Stimulated activated CD4-positive, alpha-beta T cell treated with anti-CD3 and anti-CD28 coated beads, TNF-alpha, amount 100 ng/mL, for 24 hours (primary cell): Measurements from ENCODE around the gene AGXT2.
"Not testable (repeated sequence)": the region's sequence is repeated elsewhere in the genome, so short reads cannot be mapped to it uniquely, and the experiment has no call there.

ENCODE experiments used
- DNase-seq, 3 experiments: peaks; one replicate each; pipeline ENCODE4 v3.0.0-alpha.2; 2020; ENCODE audit warnings: low read depth in 3 of 3

AGXT2 gene

DNA sequence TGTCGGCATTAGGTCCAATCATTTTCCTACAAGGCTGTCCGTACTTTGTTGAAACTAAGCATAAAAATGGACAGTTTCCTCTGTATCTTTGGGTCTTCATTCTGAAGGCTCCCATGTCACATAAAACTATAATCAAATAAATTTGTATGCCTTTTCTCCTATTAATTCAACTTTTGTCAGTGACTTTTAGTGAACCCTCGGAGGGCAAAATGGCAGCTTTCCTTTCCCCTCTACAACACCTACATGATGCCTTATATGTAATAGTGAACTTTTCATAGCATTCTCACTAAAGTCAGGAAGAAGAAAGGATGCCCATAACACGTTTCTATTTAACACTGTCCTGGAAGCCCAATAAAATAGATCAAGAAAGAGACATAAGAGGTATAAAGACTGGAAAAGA lies 5.1 kb upstream of the AGXT2 start:
- DNase-seq: no peak

DNA sequence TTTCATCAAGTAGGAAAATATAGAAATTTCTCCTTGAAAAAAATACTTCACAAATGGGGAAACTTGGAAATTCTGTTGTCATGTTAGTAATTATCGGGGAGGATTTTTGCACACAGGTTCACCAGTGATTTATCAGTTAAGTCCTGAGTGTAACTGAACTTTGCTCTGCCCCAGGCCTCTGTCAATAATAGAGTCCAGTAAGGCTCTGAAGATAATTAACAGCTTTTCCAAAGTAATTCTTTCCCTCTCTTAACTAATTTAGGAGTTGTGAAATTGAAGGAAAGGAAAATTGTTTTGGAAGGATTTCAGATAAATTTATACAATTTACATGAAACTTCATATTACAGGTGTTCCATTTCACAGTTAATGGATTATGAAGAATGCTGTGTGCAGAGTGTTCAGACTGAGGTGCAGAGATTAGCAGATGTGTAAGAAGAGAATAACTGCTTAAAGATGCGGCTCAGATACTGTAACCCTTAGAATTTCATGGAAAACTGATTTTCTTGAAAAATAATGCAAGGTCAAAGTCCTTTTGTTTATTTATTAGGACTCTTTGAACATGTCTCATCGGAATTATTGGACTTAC lies 2.9 kb upstream of the AGXT2 start:
- DNase-seq: no peak

DNA sequence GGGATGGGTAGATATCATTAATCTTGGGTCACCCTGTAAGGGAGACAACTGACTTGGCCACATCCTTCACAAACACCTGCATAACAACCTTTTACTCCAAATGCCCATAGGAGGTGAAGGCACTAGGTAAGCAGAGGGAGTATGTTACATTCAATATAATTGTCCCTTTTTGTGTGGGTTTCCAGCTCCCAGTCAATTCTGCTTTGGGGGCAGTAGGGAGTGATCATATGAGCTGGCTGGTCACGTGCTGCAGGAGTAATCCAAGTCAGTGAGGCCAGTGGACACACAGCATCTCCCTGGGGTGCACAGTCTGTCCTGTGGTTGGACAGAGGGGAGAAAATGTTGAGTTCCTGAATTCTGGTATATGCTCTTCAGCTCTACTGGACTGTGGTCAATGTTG lies 1.2 kb upstream of the AGXT2 start:
- no peak for DNase-seq

DNA sequence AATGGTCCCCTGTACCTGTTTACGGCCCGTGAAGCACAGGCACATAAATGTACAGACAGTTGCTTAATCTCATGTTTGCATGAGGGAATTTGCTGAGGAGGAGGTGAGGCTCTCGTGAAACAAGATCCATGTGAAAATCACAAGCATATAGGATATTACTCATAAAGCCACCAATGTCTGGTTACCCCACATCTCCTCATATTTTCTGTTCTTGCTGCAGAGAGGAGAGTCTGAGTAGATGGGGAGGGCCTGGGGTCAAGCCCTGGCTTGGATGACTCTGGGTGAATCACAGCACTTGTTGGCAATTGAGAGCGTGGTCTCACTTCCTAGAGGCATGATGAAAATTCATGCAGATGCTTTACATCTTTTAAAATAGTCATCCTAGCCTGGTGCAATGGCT lies 975 bp downstream of the AGXT2 start:
- no peak for DNase-seq

DNA sequence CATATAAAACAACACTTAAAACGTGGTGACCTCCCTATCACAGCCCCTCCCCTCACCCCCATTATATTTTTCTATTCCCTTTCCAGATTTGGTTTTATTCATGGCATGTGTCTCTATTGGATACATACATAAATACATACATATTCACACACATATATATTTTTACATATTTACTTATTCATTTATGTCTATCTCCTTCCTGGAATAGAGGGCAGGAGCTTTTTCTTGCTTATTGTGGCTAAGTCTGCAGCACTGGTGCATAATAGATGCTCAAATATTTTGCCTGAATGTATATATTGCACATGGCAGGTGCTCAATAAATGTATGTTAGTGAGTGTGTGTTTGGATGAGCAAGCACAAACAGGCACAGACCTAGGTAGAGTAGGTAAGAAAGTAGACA lies 2.5 kb downstream of the AGXT2 start:
- DNase-seq: no peak

DNA sequence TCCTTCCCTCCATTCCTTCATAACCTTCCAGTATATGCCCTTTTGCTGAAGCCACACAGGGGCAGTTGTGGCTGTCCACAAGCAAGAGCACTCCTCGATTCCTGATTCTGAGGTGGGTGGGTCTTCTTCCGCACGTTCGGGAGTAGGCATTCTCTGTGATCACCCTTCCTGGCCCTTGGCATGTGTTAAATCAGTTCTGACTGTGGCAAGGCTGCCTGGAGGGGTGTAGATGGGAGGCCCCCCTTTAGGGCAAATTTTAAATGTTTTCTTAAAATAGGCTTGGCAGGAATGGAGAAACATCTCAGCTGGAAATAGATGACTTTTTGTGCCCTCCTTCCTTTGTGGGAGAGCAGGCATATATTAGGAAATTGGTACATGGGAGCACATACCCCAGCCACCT lies 3.1 kb downstream of the AGXT2 start:
- DNase-seq: no peak

DNA sequence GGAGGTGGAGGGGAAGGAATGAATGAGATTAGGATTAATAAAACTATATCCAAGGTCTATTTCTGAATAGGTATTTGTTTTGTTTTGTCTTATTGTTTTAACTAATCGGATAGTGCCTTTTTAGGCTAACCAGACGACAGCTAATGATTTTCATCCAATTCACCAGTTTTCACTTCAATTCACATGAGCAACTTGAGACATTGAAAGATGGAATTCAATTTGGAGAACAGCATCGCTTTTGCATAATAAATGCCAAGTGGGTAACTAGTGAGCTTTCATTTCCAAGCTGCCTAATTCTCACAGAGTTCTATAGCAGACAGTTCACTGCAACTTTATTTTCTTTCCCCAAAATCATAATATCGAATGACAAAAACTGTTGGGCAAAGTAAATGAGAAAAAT lies 5.0 kb downstream of the AGXT2 start:
- DNase-seq: no peak

DNA sequence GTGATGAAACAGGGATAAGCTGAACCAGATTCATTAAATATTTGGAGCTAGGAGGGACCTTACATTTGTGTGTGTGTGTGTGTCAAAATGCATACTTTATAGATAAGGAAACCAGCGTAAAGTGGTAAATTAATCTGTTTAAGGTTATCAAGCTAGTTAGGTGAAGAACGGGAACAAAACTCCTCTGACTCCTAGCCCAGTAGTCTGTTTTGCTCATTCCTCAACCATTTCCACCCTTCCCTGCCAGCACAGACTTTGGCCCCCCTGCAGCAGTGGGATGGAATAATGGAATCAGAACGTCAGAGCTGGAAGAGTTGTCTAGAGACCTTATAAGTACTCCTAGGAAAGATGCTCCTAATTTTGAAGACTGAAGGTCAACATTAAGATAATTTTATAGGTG lies 6.5 kb downstream of the AGXT2 start:
- no peak for DNase-seq

DNA sequence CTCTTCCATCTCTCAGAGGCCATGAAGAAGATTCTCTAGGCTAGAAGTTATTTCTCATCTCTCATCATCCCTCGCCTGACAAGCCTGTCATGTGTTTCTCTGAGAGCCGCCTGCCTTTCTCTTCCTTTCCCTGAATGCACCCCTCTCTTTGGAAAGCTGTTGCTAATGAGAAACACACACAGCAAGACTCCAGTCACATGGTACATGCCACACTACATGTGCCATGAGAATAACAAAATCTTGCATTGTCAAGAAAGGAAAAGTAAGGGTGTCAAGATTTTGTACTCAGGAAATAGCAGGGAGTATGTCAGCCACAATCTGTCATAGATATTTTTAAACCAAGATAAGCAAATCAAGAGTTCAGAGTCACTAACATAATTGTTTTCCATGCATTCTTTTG lies 8.9 kb downstream of the AGXT2 start:
- no peak for DNase-seq

DNA sequence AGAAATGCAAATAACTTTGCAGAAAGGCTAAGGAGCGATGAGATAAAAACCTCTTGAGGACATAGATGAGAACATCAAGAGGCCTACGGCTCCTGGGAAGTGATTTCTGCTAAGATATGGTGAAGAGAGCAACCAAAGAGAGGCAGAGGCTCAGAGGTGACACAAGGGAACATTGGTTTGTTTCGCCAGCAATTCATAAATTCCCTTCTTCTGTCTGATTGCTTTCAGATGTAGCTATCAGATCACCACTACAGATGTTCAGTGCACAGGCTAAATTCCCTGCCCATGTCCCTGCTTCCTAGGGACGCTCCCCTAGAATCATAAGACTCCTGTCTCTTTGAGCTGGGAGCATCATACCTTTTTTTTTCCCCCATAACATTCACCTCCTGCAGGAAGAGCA lies 11.2 kb downstream of the AGXT2 start:
- no peak for DNase-seq

DNA sequence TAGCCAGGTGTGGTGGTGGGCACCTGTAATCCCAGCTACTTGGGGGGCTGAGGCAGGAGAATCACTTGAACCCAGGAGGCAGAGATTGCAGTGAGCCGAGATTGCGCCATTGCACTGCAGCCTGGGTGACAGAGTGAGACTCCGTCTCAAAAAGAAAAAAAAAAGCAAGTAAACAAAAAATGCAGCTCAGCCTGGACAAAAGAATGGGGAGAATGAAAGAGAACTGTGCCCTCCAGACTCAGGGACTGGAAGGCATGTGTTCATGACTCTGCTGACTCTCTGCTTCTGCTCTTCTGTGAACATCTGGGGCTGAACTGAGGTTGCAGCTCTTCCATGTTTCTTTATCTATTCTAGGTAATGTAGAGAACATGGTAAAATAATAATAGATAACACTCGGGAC lies 11.8 kb downstream of the AGXT2 start:
- not testable (repeated sequence) for DNase-seq

DNA sequence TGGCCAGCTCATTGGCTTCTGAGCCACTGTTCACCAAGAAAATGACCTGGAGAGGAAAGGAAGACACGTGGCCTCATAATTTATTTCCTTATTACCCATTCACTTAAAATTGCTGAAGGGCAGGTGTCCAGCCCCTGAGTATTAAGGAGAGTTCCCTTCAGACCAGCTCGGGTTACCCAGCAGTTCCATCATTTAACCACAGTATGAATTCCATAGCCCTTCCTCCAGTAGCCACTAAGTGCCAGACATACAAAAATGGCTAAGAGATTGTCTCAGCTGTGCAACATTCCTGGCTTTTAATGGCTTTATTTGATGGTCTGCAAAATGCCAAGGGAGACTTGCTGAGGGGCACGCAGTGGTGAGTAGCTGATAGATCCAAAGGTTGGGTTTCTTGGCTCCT lies 12.5 kb downstream of the AGXT2 start:
- no peak for DNase-seq

DNA sequence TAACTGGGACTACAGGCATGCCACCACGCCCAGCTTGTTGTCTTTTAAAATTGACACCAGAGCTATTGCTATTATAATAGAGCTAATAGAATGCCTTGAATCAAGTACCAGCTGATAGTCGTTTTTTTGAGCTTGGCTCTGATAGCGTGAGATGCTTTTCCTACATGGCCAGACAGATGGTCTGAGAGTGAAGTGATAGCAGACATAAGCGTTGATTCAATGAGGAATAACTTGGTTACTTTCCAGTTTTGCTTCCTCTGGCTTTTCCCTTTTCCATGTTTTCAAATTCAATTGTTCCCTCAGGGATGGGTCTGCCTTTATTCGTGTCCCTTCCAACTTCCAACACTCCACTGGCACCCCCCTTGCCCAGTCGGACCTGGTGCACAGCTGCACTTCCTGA lies 15.4 kb downstream of the AGXT2 start:
- no peak for DNase-seq

DNA sequence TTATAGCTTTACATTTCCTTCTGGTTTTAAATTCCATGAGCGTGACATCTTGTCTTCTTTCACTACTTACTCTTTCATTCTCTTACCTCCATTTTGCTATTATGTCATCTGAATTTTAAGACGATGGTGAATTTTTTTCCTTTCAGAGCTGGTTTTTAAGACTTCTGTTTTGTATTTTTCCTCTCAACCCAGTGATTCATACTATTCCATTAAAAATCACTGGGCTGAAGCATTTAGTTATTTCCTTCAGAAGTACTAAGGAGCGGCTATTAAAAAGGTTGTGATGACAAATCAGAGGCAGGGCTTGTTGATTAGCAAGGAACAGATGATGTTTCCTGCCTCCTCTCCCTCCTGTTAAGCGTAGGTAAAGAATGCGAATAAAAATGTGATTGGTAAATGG lies 16.5 kb downstream of the AGXT2 start:
- DNase-seq: no peak

DNA sequence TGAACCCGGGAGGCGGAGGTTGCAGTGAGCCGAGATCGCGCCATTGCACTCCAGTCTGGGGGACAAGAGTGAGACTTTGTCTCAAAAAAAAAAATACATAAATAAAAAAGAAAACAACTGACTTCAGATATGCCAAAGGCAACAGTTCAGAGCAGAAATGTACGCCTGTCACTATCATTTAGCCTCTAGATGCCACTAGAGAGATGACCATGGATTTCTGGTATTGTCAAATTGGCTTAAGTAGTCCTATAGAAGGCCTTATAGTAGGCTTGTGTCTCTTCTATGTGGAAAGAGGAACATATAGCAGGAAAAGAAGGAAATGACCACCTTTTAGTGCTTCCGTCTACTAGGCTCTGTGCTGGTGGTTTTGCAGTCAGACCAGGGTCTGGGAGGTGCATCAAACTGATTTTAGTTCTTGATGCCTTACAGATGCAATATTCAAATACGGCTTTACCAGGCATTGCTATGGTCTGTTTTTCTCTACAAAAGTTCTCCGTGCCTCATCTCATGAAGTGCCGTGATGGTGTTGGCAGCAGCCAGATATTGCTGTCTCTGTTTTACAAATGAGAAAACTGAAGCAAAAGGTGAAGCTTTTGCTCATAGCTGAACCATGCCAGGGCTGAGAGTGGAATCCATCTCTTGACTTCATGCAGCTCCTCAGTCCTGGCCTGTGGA lies 17.2 kb downstream of the AGXT2 start:
- no peak for DNase-seq

DNA sequence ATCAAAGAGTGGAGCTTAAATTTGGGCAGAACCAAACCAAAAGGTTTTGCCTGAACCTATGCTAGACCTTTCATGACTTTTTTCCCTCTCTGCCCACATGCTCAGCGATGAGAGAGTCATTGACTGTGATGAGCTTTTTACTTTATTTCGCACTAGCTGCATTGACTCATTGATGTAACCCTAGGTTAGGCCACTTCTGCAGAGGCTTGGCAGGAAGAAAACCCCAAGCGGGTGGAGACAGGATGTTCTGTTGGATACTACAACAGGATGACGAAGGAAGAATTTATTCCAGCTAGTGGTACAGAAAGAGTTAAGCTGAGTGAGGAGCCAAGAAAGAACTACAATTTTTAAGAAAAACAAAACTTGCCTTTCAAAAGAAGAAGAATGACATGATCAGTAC lies 18.4 kb downstream of the AGXT2 start:
- DNase-seq: no peak

DNA sequence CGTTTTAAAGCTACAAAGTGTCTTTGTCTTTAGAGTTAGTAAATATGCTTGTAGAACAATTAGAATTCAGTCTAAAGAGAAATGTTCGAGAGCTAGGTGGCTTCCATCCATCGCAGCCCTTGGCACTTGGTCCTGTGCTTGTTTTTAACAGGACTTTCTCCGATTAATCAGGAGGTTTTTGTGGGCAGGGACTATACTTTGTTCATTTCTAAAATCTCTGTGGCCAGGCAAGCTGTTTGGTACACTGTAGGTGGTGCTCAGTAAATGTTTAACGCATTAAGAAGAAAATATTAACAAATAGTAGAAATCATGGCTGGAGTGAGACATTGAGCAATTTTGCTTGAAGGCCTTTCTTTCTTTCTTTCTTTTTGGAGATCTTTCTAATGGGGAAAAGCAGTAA lies 20.8 kb downstream of the AGXT2 start:
- DNase-seq: no peak

DNA sequence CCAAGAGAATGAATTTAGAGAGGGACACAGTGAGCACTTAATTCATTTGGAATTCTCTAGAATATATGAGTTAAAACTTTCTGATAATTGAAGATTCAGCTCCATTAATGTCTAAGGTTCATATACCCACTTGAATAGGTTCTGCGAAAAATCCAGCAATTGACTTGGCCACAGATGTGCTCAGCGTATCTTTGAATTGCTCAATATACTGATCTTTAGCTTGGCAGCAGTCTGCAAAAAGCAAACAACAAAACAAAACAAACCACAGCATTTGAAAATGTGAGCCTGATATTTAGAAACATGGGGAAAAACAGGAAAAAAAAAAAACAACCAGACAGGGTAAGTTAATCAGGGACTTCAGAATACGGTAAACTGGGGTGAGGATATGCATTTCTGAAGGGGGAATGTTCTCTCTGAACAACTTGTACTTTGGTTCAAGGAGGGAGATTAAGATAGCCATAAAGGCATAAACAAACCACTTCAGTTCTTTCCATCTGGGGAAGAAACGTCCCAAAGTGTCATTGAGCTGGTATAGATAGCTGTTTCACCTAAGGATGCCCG lies 21.4 kb downstream of the AGXT2 start:
- no peak for DNase-seq

DNA sequence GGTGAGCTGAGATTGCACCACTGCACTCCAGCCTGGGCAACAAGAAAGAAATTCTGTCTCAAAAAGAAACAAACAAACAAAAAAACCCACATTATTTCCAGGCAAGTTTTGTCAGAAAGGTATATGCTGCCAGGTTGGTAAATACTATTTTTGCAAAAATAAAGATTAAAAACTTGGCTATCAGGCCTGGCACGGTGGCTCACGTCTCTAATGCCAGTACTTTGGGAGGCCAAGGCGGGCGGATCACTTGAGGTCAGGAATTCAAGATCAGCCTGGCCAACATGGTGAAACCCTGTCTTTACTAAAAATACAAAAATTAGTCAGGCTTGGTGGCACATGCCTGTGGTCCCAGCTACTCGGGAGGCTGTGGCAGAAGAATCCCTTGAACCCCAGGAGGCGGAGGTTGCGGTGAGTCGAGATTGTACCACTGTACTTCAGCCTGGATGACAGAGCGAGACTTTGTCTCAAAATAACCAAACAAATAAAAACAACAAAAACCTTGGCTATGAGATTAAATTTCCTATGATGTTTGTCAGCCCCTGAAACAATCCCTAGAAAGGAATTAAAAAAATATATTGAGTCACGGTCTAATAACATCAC lies 22.7 kb downstream of the AGXT2 start:
- no peak for DNase-seq

DNA sequence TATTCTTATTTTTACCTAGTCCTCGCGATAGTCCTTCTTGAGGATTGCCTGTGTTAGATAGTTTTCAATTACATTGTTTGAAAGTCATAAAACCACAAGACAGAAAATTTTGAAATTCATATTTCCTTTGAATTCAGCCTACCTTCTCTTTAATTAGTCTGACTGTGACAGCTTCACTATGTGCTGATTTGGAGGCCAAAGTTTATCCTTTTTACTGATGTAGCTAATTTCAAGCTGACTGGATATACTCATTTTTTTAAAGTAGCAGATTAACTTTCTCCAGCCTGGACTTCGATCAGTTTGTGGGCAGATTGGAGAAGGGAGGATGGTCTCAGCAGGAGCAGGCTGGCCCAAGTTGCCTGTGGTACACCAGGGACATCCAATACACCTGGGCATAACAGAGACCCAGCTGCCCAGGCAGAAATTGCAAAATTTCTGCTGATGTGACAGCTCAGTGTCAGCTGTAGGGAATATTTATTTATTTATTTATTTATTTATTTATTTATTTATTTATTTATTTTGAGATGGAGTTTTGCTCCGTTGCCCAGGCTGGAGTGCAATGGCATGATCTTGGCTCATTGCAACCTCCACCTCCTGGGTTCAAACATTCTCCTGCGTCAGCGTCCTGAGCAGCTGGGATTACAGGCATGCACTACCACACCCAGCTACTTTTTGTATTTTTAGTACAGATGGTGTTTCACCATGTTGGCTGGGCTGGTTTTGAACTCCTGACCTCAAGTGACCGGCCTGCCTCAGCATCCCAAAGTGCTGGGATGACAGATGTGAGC lies 24.2 kb downstream of the AGXT2 start:
- no peak for DNase-seq

DNA sequence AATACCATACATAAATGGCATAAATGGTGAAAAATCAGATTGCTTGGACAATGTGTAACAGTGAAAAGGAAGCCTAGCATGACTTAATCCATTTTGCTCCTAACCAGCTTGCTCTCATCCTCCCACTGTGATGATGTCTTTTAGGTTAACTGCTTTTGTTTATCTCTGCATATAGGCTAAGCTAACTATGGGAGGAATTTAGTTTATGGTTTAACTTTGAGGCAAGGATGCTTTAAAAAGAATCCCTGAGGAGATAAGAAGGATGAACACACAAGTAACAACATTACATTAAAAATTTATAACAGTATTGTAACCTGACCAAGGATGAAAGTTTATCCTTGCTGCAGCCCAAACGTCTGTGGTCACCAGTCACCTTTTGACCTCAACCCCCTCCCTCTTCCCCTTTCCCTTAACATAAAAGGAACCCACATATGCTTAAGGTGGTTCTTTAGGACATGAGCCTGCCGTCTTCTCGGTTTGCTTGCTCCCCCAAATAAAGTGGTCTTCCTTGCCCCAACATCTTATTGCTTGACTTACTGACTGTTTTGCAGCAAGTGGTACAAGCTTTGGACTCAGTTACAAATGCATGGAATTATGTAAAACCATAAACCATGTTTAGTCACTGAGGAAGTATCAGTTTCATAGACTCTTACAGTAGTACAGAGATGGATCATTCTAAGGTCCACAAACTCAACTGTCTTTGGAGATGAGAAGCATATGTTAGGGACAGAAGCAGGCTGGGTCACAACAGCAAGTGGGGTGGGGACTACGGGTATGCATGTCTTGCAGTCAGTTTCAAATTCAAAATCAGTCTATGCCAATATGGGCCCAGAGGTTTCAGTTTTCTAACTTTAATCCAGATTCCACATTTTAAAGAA lies 31.3 kb downstream of the AGXT2 start:
- no peak for DNase-seq

DNA sequence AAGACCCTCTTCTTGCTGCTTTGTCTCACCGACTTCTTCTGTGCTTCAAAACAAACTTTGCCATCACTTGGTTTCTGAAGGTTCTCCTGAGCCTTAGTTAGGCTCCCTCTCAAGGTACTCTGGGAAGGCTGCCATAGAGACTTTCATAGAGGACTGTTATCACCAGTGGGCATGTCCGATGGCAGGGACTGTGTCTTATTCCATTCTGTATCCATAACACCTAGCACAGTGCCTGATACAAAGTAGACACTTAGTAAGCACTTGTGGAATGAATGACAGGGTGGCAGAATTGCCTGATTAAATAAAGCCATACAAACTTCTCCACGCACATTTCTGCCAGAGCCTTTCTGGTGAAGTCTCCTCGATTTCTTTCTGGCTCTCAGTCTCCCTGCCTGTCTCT lies 32.7 kb downstream of the AGXT2 start:
- no peak for DNase-seq
